HFFc6 (cell line): ENCODE results near the gene NFE2L3. TPM values are rescaled to one million over a fixed set of nuclear protein-coding genes. Genes with fewer than 3 reads are reported as not detected.
"Not testable (repeated sequence)": the region's sequence is repeated elsewhere in the genome, so short reads cannot be mapped to it uniquely, and the experiment has no call there.

ENCODE experiments used
- DNase-seq: peaks from one replicate; pipeline ENCODE4 v3.0.0-alpha.2; 2018
- H3K27ac Mint-ChIP-seq: 2 replicates; pipeline ENCODE4 v1.8.0; 2020; ENCODE audit warnings: mild to moderate bottlenecking, mixed read lengths
- H3K27me3 Mint-ChIP-seq: 2 replicates; pipeline ENCODE4 v1.8.0; 2021; ENCODE audit warnings: mild to moderate bottlenecking, moderate library complexity, mixed read lengths; ENCODE audit not compliant: insufficient read depth
- H3K36me3 Mint-ChIP-seq: 2 replicates; pipeline ENCODE4 v1.8.0; 2021; ENCODE audit warnings: low read depth, mixed read lengths
- H3K4me1 Mint-ChIP-seq: 2 replicates; pipeline ENCODE4 v1.8.0; 2020; ENCODE audit warnings: low read depth, mixed read lengths
- H3K4me3 Mint-ChIP-seq: 2 replicates; pipeline ENCODE4 v1.8.0; 2020; ENCODE audit warnings: mild to moderate bottlenecking, moderate library complexity, mixed read lengths
- H3K9me3 Mint-ChIP-seq: 2 replicates; pipeline ENCODE4 v1.8.0; 2020; ENCODE audit warnings: mild to moderate bottlenecking, mixed read lengths
- total RNA-seq, 6 experiments: library from RNA; stranded (reverse); fragmentation: NEBNext Ultra II Directional; extraction: Animal tissue kit (Norgen Biotek cat#: 25700); gene quantifications; 2 replicates in 1 of 6; 3 replicates in 5 of 6; pipeline ENCODE4 v1.2.3, GENCODE V29; 2021
- TF ChIP-seq, protein P1 (sequence below): fragments of 200-600 bp; sonication (generic); IDR thresholded peaks from 2 replicates; pipeline ENCODE4 v1.5.0; 2021; ENCODE audit warnings: antibody characterized with exemption, mild to moderate bottlenecking

Gene NFE2L3
- total RNA-seq, 6 experiments from 2014 or later, result 2.3 to 6.5 (median 2.7) TPM

DNA sequence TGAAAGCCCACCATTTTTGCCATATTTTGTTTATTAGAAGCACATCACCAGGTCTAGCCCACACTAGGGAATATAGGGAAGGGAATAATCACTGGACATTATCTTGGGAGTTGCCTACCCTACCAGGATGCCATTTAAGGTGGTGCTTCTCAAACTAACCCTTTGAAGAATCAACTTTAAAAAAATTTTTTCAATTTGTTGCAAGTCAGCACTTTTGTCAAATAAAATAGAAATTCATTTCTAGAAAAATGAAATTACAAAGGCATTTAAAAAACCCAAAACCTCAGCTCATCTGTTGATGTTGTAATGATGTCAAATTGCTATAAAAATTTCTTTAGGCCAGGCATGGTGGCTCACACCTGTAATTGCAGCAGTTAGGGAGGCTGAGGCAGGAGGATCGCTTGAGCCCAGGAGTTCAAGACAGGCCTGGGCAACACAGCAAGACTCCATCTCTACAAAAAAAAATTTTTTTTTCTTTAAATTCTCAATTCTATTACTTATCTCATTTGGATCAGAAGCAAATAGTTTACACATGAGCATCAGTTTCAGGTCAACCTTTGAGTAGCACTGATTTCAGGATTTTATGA, 2.5 kb upstream of the NFE2L3 start:
- no peaks in the 10 kb centered on the region for H3K9me3 Mint-ChIP-seq
- H3K4me1 Mint-ChIP-seq, result peaks cover 24% of the 10 kb centered on the region
- DNase-seq, result no peak
- H3K27ac Mint-ChIP-seq, result no peak overlapping the region
- TF ChIP-seq, protein P1, sequence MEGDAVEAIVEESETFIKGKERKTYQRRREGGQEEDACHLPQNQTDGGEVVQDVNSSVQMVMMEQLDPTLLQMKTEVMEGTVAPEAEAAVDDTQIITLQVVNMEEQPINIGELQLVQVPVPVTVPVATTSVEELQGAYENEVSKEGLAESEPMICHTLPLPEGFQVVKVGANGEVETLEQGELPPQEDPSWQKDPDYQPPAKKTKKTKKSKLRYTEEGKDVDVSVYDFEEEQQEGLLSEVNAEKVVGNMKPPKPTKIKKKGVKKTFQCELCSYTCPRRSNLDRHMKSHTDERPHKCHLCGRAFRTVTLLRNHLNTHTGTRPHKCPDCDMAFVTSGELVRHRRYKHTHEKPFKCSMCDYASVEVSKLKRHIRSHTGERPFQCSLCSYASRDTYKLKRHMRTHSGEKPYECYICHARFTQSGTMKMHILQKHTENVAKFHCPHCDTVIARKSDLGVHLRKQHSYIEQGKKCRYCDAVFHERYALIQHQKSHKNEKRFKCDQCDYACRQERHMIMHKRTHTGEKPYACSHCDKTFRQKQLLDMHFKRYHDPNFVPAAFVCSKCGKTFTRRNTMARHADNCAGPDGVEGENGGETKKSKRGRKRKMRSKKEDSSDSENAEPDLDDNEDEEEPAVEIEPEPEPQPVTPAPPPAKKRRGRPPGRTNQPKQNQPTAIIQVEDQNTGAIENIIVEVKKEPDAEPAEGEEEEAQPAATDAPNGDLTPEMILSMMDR, result no peak
- H3K4me3 Mint-ChIP-seq, result no peak overlapping the region
- peaks cover 2% of the 10 kb centered on the region; the same call in 1 of the 2 replicates for H3K27me3 Mint-ChIP-seq
- H3K36me3 Mint-ChIP-seq, result no peaks in the 10 kb centered on the region

DNA sequence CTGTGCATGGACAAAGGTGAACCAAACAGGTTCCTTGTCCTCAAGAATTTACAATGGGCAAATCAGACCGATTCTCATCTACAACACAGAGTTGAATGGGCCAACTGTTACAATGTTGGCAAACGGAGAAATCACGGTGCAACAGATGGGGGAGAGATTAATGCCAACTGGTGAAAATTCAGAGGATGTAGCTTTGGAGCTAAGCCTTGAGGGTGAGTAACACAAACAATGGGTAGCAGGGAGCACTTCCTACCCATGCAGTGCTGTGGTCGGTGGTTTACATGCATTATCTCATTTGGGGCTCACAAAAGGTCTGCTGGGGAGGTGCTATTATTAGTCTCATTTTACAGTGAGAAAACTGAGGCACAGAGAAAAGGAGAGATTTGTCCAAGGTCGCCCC, 902 bp upstream of the NFE2L3 start:
- Mint-ChIP-seq H3K27me3 (peaks cover 2% of the 10 kb centered on the region), H3K27ac (no peak overlapping the region), H3K36me3 (no peaks in the 10 kb centered on the region), H3K9me3 (no peaks in the 10 kb centered on the region), H3K4me3 (peak overlapping the region; percentile 84), H3K4me1 (peaks cover 40% of the 10 kb centered on the region)
- TF ChIP-seq, protein P1, result no peak
- no peak for DNase-seq

DNA sequence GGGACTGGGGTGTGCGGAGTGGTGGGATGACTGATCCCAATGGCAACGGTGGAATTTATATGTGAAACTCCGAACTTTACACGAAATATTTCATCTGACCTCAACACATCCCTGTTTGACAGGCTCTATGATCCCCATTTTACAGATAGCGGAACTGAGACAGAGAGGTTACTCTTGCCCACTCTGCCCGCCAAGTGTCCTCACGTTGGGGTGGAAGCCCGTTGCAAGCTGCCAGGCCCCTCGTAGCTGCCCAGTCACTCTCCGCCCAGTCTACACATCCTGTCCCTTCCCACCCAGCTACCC, 397 bp upstream of the NFE2L3 start:
- Mint-ChIP-seq H3K4me3 (peak overlapping the region; percentile 84), H3K27ac (no peak overlapping the region), H3K9me3 (no peaks in the 10 kb centered on the region), H3K36me3 (no peaks in the 10 kb centered on the region), H3K27me3 (peaks cover 2% of the 10 kb centered on the region), H3K4me1 (peaks cover 45% of the 10 kb centered on the region)
- TF ChIP-seq, protein P1, result no peak
- DNase-seq, result no peak

DNA sequence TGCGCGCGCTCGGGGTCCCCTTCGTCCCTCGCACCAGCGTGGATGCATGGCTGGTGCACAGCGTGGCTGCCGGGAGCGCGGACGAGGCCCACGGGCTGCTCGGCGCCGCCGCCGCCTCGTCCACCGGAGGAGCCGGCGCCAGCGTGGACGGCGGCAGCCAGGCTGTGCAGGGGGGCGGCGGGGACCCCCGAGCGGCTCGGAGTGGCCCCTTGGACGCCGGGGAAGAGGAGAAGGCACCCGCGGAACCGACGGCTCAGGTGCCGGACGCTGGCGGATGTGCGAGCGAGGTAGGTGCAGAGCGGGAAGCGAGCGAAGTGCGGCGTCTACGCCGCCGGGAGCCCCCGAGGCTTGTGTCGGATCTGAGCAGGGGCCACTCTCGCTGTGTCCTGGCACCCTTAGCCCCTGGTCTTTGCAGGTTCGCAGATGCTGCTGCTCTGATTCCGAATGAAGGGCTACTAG, 813 bp downstream of the NFE2L3 start:
- not testable (repeated sequence) for H3K27me3 Mint-ChIP-seq, H3K9me3 Mint-ChIP-seq, H3K27ac Mint-ChIP-seq, H3K36me3 Mint-ChIP-seq, DNase-seq
- H3K4me1 Mint-ChIP-seq, result peaks cover 57% of the 10 kb centered on the region
- H3K4me3 Mint-ChIP-seq, result peak overlapping the region; percentile 62

DNA sequence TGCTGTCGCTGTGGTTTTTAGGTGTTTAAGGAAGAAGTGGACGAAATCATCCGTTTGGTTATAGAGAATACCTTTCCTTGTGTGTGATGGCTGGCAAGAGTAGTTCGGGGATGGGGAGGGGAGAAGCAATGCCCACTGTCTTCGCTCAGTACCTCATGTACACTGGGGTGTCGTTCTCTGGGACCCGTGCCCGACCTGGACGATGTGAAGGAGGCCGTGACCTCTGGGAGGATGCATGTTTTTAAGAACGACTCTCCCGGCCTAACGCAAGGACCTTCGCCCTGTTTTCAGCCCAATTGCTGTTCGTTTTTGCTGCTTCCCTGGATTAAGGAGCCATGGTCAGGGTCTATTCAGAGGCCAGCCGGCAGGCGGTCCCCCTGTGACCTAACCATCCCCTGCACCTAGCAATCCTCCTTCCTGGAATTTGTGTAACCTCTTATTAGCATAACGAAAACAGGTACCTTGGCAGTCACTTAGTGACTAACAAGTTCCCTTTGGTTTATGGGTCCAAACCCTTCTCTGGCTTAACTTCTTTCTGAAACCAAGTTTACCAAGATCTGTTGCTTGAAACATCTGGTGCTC, 1.3 kb downstream of the NFE2L3 start:
- H3K27ac Mint-ChIP-seq, result peak overlapping the region; percentile 25; the same call in 1 of the 2 replicates
- no peaks in the 10 kb centered on the region for H3K9me3 Mint-ChIP-seq
- peaks cover 2% of the 10 kb centered on the region for H3K27me3 Mint-ChIP-seq
- H3K4me3 Mint-ChIP-seq, result peak overlapping the region; percentile 62
- H3K36me3 Mint-ChIP-seq, result no peaks in the 10 kb centered on the region; the same call in 1 of the 2 replicates
- DNase-seq, result no peak
- TF ChIP-seq, protein P1, result no peak
- H3K4me1 Mint-ChIP-seq, result peaks cover 62% of the 10 kb centered on the region
